HEK293 (cell line): ENCODE measurements around the gene HSDL2.

Source experiments
- CTCF ChIA-PET: fragments of 350-600 bp; formaldehyde crosslinking; extraction: SDS; loops from one replicate; lab custom pipeline; 2021; ENCODE audit warnings: antibody characterized with exemption; lab: Yijun Ruan, JAX
- POLR2A ChIA-PET: fragments of 300-600 bp; formaldehyde crosslinking; extraction: SDS; loops from one replicate; lab custom pipeline; 2020; ENCODE audit warnings: antibody characterized with exemption, inconsistent platforms; lab: Yijun Ruan, JAX
- H3K27ac ChIP-seq: fragments of 200-500 bp; sonication (Bioruptor generic); 2 replicates; pipeline ENCODE4 v1.5.1; 2014; ENCODE audit warnings: low read depth, low read length, control low read depth, inconsistent platforms; ENCODE audit errors: extremely low read depth
- H3K36me3 ChIP-seq, 2 experiments: fragments of 200-500 bp in 1 of 2; sonication (Bioruptor generic) in 1 of 2; 1 replicate in 1 of 2; 2 replicates in 1 of 2; pipeline ENCODE4 v1.5.1; 2014 to 2017; ENCODE audit warnings: inconsistent platforms in 2 of 2, low read length in 2 of 2; ENCODE audit not compliant: control insufficient read depth in 2 of 2, insufficient read depth in 1 of 2
- H3K4me1 ChIP-seq: fragments of 200-500 bp; sonication (Bioruptor generic); 2 replicates; pipeline ENCODE4 v1.5.1; 2014; ENCODE audit warnings: mild to moderate bottlenecking, low read length, inconsistent platforms; ENCODE audit not compliant: control insufficient read depth, insufficient read depth
- H3K4me3 ChIP-seq: 2 replicates; pipeline ENCODE4 v1.5.1; 2011; ENCODE audit warnings: low read depth, mild to moderate bottlenecking, control low read depth, low read length, moderate library complexity
- H3K9me3 ChIP-seq: fragments of 200-500 bp; sonication (Bioruptor generic); 2 replicates; pipeline ENCODE4 v1.5.1; 2014; ENCODE audit warnings: low read depth, low read length, inconsistent platforms; ENCODE audit not compliant: control insufficient read depth, insufficient read depth
- BCL11B ChIP-seq: fragments of 450-650 bp; formaldehyde crosslinking; IDR thresholded peaks from 2 replicates; pipeline ENCODE4 v1.5.1; 2016; ENCODE audit warnings: low read depth, missing biosample characterization, missing genetic modification characterization
- HOXA7 ChIP-seq: sonication (generic); formaldehyde crosslinking; IDR thresholded peaks from 2 replicates; pipeline ENCODE4 v1.8.1; 2022; ENCODE audit warnings: missing genetic modification reagents, borderline replicate concordance
- IKZF3 ChIP-seq: fragments of 450-650 bp; IDR thresholded peaks from 2 replicates; pipeline ENCODE4 v1.5.0; 2018; ENCODE audit warnings: missing biosample characterization, mild to moderate bottlenecking, missing genetic modification characterization, moderate library complexity
- KLF9 ChIP-seq: fragments of 450-650 bp; formaldehyde crosslinking; IDR thresholded peaks from 2 replicates; pipeline ENCODE4 v1.5.1; 2016; ENCODE audit warnings: missing biosample characterization, missing genetic modification characterization, low read depth
- SP3 ChIP-seq: fragments of 450-650 bp; formaldehyde crosslinking; IDR thresholded peaks from 2 replicates; pipeline ENCODE4 v1.5.1; 2016; ENCODE audit warnings: missing biosample characterization, missing genetic modification characterization
- WT1 ChIP-seq: fragments of 450-650 bp; formaldehyde crosslinking; IDR thresholded peaks from 2 replicates; pipeline ENCODE4 v1.5.1; 2016; ENCODE audit warnings: missing biosample characterization, missing genetic modification characterization
- ZBTB1 ChIP-seq: fragments of 450-650 bp; formaldehyde crosslinking; IDR thresholded peaks from 2 replicates; pipeline ENCODE4 v1.5.1; 2016; ENCODE audit warnings: missing biosample characterization, missing genetic modification characterization
- ZFHX2 ChIP-seq: fragments of 450-650 bp; formaldehyde crosslinking; conservative IDR thresholded peaks from 2 replicates; pipeline ENCODE4 v1.5.1; 2016; ENCODE audit warnings: missing biosample characterization, missing genetic modification characterization
- ZFP3 ChIP-seq: fragments of 450-650 bp; formaldehyde crosslinking; IDR thresholded peaks from 2 replicates; pipeline ENCODE4 v1.5.1; 2016; ENCODE audit warnings: low read depth, missing biosample characterization, missing genetic modification characterization
- ZFP69B ChIP-seq: fragments of 450-650 bp; formaldehyde crosslinking; IDR thresholded peaks from 2 replicates; pipeline ENCODE4 v1.5.1; 2016; ENCODE audit warnings: missing biosample characterization, missing genetic modification characterization
- ZNF112 ChIP-seq: fragments of 450-650 bp; formaldehyde crosslinking; IDR thresholded peaks from 2 replicates; pipeline ENCODE4 v1.5.0; 2017; ENCODE audit warnings: missing biosample characterization, missing genetic modification characterization
- ZNF157 ChIP-seq: fragments of 450-650 bp; formaldehyde crosslinking; IDR thresholded peaks from 2 replicates; pipeline ENCODE4 v1.5.1; 2016; ENCODE audit warnings: missing biosample characterization, missing genetic modification characterization
- ZNF174 ChIP-seq: fragments of 450-650 bp; formaldehyde crosslinking; IDR thresholded peaks from 2 replicates; pipeline ENCODE4 v1.5.0; 2017; ENCODE audit warnings: missing biosample characterization, mild to moderate bottlenecking, missing genetic modification characterization
- ZNF324 ChIP-seq: fragments of 450-650 bp; formaldehyde crosslinking; IDR thresholded peaks from 2 replicates; pipeline ENCODE4 v1.5.1; 2016; ENCODE audit warnings: missing biosample characterization, missing genetic modification characterization
- ZNF398 ChIP-seq: fragments of 450-650 bp; formaldehyde crosslinking; IDR thresholded peaks from 2 replicates; pipeline ENCODE4 v1.5.1; 2017; ENCODE audit warnings: missing biosample characterization, missing genetic modification characterization
- ZNF561 ChIP-seq: fragments of 450-650 bp; IDR thresholded peaks from 2 replicates; pipeline ENCODE4 v1.5.1; 2018; ENCODE audit warnings: missing biosample characterization, missing genetic modification characterization, borderline replicate concordance
- ZNF624 ChIP-seq: fragments of 450-650 bp; formaldehyde crosslinking; IDR thresholded peaks from 2 replicates; pipeline ENCODE4 v1.5.1; 2017; ENCODE audit warnings: missing biosample characterization, missing genetic modification characterization
- ZNF707 ChIP-seq: fragments of 450-650 bp; formaldehyde crosslinking; IDR thresholded peaks from 2 replicates; pipeline ENCODE4 v1.5.1; 2016; ENCODE audit warnings: missing biosample characterization, missing genetic modification characterization
- TF ChIP-seq, protein P1 (sequence below): fragments of 450-650 bp; formaldehyde crosslinking; IDR thresholded peaks from 2 replicates; pipeline ENCODE4 v1.5.1; 2016; ENCODE audit warnings: missing biosample characterization, missing genetic modification characterization
- TF ChIP-seq, protein P2 (sequence below): fragments of 450-650 bp; formaldehyde crosslinking; IDR thresholded peaks from 2 replicates; pipeline ENCODE4 v1.5.1; 2016; ENCODE audit warnings: missing biosample characterization, missing genetic modification characterization, low read depth
- TF ChIP-seq, protein P3 (sequence below): fragments of 450-650 bp; formaldehyde crosslinking; optimal IDR thresholded peaks from 2 replicates; pipeline ENCODE3; 2016; ENCODE audit warnings: missing biosample characterization, mild to moderate bottlenecking, missing genetic modification characterization
- TF ChIP-seq, protein P4 (sequence below): fragments of 450-650 bp; formaldehyde crosslinking; IDR thresholded peaks from 2 replicates; pipeline ENCODE4 v1.5.1; 2016; ENCODE audit warnings: missing biosample characterization, missing genetic modification characterization

HSDL2 gene

GRCh38 chr9:112439171-112439570 is 59.3 kb downstream of the HSDL2 start (continued):
- TF ChIP-seq, protein P1, sequence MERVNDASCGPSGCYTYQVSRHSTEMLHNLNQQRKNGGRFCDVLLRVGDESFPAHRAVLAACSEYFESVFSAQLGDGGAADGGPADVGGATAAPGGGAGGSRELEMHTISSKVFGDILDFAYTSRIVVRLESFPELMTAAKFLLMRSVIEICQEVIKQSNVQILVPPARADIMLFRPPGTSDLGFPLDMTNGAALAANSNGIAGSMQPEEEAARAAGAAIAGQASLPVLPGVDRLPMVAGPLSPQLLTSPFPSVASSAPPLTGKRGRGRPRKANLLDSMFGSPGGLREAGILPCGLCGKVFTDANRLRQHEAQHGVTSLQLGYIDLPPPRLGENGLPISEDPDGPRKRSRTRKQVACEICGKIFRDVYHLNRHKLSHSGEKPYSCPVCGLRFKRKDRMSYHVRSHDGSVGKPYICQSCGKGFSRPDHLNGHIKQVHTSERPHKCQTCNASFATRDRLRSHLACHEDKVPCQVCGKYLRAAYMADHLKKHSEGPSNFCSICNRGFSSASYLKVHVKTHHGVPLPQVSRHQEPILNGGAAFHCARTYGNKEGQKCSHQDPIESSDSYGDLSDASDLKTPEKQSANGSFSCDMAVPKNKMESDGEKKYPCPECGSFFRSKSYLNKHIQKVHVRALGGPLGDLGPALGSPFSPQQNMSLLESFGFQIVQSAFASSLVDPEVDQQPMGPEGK (tag by site-specific recombination), result no peak
- TF ChIP-seq, protein P2, sequence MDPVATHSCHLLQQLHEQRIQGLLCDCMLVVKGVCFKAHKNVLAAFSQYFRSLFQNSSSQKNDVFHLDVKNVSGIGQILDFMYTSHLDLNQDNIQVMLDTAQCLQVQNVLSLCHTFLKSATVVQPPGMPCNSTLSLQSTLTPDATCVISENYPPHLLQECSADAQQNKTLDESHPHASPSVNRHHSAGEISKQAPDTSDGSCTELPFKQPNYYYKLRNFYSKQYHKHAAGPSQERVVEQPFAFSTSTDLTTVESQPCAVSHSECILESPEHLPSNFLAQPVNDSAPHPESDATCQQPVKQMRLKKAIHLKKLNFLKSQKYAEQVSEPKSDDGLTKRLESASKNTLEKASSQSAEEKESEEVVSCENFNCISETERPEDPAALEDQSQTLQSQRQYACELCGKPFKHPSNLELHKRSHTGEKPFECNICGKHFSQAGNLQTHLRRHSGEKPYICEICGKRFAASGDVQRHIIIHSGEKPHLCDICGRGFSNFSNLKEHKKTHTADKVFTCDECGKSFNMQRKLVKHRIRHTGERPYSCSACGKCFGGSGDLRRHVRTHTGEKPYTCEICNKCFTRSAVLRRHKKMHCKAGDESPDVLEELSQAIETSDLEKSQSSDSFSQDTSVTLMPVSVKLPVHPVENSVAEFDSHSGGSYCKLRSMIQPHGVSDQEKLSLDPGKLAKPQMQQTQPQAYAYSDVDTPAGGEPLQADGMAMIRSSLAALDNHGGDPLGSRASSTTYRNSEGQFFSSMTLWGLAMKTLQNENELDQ, result no peak
- TF ChIP-seq ZNF324 (tag by site-specific recombination), result no peak
- TF ChIP-seq WT1 (tag by site-specific recombination), result no peak
- no peak for TF ChIP-seq IKZF3
- TF ChIP-seq ZNF174 (tag by site-specific recombination), result no peak
- no peak for TF ChIP-seq HOXA7

GRCh38 chr9:112439825-112440224 is 59.9 kb downstream of the HSDL2 start:
- ChIA-PET CTCF (interaction anchor here (0.6 kb wide), 1 partner anchor 40 kb away, joined by 3 read pairs; no protein-coding TSS in a partner anchor), POLR2A (no interaction called here)
- Histone ChIP-seq H3K27ac (no peak overlapping the region), H3K4me3 (no peak overlapping the region), H3K4me1 (no peaks in the 10 kb centered on the region), H3K9me3 (no peaks in the 10 kb centered on the region), H3K36me3 (peaks cover 0 to 3% of the 10 kb centered on the region in 2 experiments; a peak in 2 of 3 replicates)
- no peak for TF ChIP-seq ZNF112 (tag by site-specific recombination)
- no peak for TF ChIP-seq ZNF157 (tag by site-specific recombination)
- no peak for TF ChIP-seq KLF9 (tag by site-specific recombination)
- TF ChIP-seq ZNF707 (tag by site-specific recombination), result no peak
- no peak for TF ChIP-seq ZFP69B (tag by site-specific recombination)
- no peak for TF ChIP-seq ZNF561 (tag by site-specific recombination)
- no peak for TF ChIP-seq ZFHX2
- no peak for TF ChIP-seq ZNF624
- TF ChIP-seq ZNF398, result no peak
- TF ChIP-seq, protein P3, sequence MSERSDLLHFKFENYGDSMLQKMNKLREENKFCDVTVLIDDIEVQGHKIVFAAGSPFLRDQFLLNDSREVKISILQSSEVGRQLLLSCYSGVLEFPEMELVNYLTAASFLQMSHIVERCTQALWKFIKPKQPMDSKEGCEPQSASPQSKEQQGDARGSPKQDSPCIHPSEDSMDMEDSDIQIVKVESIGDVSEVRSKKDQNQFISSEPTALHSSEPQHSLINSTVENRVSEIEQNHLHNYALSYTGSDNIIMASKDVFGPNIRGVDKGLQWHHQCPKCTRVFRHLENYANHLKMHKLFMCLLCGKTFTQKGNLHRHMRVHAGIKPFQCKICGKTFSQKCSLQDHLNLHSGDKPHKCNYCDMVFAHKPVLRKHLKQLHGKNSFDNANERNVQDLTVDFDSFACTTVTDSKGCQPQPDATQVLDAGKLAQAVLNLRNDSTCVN (tag by site-specific recombination), result no peak
- TF ChIP-seq IKZF3, result no peak
- no peak for TF ChIP-seq SP3 (tag by site-specific recombination)
- no peak for TF ChIP-seq BCL11B (tag by site-specific recombination)
- TF ChIP-seq, protein P4, sequence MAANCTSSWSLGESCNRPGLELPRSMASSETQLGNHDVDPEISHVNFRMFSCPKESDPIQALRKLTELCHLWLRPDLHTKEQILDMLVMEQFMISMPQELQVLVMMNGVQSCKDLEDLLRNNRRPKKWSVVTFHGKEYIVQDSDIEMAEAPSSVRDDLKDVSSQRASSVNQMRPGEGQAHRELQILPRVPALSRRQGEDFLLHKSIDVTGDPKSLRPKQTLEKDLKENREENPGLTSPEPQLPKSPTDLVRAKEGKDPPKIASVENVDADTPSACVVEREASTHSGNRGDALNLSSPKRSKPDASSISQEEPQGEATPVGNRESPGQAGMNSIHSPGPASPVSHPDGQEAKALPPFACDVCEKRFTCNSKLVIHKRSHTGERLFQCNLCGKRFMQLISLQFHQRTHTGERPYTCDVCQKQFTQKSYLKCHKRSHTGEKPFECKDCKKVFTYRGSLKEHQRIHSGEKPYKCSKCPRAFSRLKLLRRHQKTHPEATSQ (tag by site-specific recombination), result no peak
- no peak for TF ChIP-seq ZFP3
- TF ChIP-seq, protein P1 (tag by site-specific recombination), result no peak
- TF ChIP-seq ZBTB1 (tag by site-specific recombination), result no peak
